Fibroblast of skin of left quadriceps (primary cell): ENCODE data around the gene MAML3.

ENCODE experiments used
- DNase-seq, 2 experiments: peaks; one replicate each; pipeline ENCODE4 v3.0.0-alpha.2; 2013; ENCODE audit warnings: low read depth in 2 of 2

The MAML3 gene

GRCh38 chr4:139921429-139922184, 232.4 kb downstream of the MAML3 start:
- no peak for DNase-seq

- no peak for DNase-seq
These were observed 233.4 kb downstream of the MAML3 start for GRCh38 chr4:139920486-139921002.

GRCh38 chr4:139919521-139919920, 234.5 kb downstream of the MAML3 start:
- DNase-seq = no peak

- DNase-seq = no peak
These were observed 235.0 kb downstream of the MAML3 start for GRCh38 chr4:139919004-139919403.

GRCh38 chr4:139918591-139918990, 235.4 kb downstream of the MAML3 start:
- DNase-seq = no peak

- DNase-seq = no peak
These were observed 236.1 kb downstream of the MAML3 start for GRCh38 chr4:139917896-139918295.

GRCh38 chr4:139916041-139916440, 237.9 kb downstream of the MAML3 start:
- DNase-seq = no peak

GRCh38 chr4:139915037-139915436, 238.9 kb downstream of the MAML3 start:
- DNase-seq = no peak

GRCh38 chr4:139913995-139914598, 239.9 kb downstream of the MAML3 start:
- peak; percentile 74 to 78 for DNase-seq

GRCh38 chr4:139913398-139913990, 240.5 kb downstream of the MAML3 start:
- DNase-seq = no peak

GRCh38 chr4:139912445-139912844, 241.5 kb downstream of the MAML3 start:
- no peak for DNase-seq

GRCh38 chr4:139910106-139910505, 243.9 kb downstream of the MAML3 start:
- no peak for DNase-seq

GRCh38 chr4:139908636-139909437, 245.1 kb downstream of the MAML3 start:
- no peak for DNase-seq

GRCh38 chr4:139907001-139907809, 246.8 kb downstream of the MAML3 start:
- DNase-seq = no peak

- no peak for DNase-seq
These were observed 248.5 kb downstream of the MAML3 start for GRCh38 chr4:139905489-139905888.

- DNase-seq = no peak
These were observed 249.6 kb downstream of the MAML3 start for GRCh38 chr4:139904406-139904805.

- no peak for DNase-seq
These were observed 250.1 kb downstream of the MAML3 start for GRCh38 chr4:139903845-139904244.

GRCh38 chr4:139902321-139903320, 251.4 kb downstream of the MAML3 start:
- DNase-seq = no peak

GRCh38 chr4:139901531-139902320, 252.3 kb downstream of the MAML3 start:
- DNase-seq = no peak
